B cell (primary cell): ENCODE results near the gene CFAP20DC. TPM values are rescaled to one million over a fixed set of nuclear protein-coding genes. Genes with fewer than 3 reads are reported as not detected.

ENCODE experiments used
- ATAC-seq: fragments of 200-7000 bp; cut with Tn5 transposase; one replicate; pipeline ENCODE4 v1.10.0; 2021; ENCODE audit warnings: low read depth, mild to moderate bottlenecking, moderate number of reproducible peaks, moderate library complexity
- CTCF ChIA-PET: fragments of 350-600 bp; sonication (Branson Sonifier 250); formaldehyde crosslinking; loops from one replicate; lab custom pipeline; 2021; ENCODE audit warnings: antibody characterized with exemption, inconsistent platforms; lab: Charles Lee
- POLR2A ChIA-PET: fragments of 350-600 bp; sonication (Branson Sonifier 250); formaldehyde crosslinking; loops from one replicate; lab custom pipeline; 2021; ENCODE audit warnings: antibody characterized with exemption; lab: Charles Lee
- DNase-seq: peaks from one replicate; pipeline ENCODE4 v3.0.0; 2013
- H2AFZ ChIP-seq: 2 replicates; pipeline ENCODE4 v1.6.1; 2012; ENCODE audit warnings: mild to moderate bottlenecking, low read depth, low read length; ENCODE audit not compliant: insufficient read depth, poor library complexity, severe bottlenecking
- H3K27ac ChIP-seq, 2 donors: 1 replicate in 1 of 2; 2 replicates in 1 of 2; pipeline ENCODE4 v1.5.1; 2012 to 2013; ENCODE audit warnings: low read length in 2 of 2, mild to moderate bottlenecking in 2 of 2, moderate library complexity in 1 of 2
- H3K27me3 ChIP-seq, 4 experiments: fragments of 200-600 bp in 1 of 4; sonication (generic) in 1 of 4; replicated peaks in 1 of 4; 1 replicate in 2 of 4; 2 replicates in 2 of 4; pipeline versions ENCODE4 v1.6.1 to v1.7.0; 2013 to 2016; ENCODE audit warnings: low read length in 3 of 4, mild to moderate bottlenecking in 2 of 4, mixed read lengths in 1 of 4, moderate library complexity in 1 of 4; ENCODE audit not compliant: insufficient read depth in 4 of 4, control insufficient read depth in 3 of 4; ENCODE audit errors: control extremely low read depth in 1 of 4
- H3K36me3 ChIP-seq, 2 experiments: replicated peaks in 1 of 2; 1 replicate in 1 of 2; 2 replicates in 1 of 2; pipeline versions ENCODE4 v1.6.1 to v1.7.1; 2013; ENCODE audit warnings: low read length in 1 of 2; ENCODE audit not compliant: insufficient read depth in 2 of 2, control insufficient read depth in 1 of 2; ENCODE audit errors: control extremely low read depth in 1 of 2, extremely low read depth in 1 of 2
- H3K4me1 ChIP-seq, 2 donors: fragments of 200-600 bp in 1 of 2; sonication (generic) in 1 of 2; 1 replicate in 1 of 2; 2 replicates in 1 of 2; pipeline versions ENCODE4 v1.5.1 to v1.6.1; 2013 to 2017; ENCODE audit warnings: low read length in 2 of 2; ENCODE audit not compliant: control insufficient read depth in 2 of 2, insufficient read depth in 2 of 2
- H3K4me2 ChIP-seq: replicated peaks from 2 replicates; pipeline ENCODE3; 2012; ENCODE audit warnings: mild to moderate bottlenecking, low read depth, low read length; ENCODE audit not compliant: poor library complexity, severe bottlenecking
- H3K4me3 ChIP-seq, 5 experiments: fragments of 200-600 bp in 1 of 5; sonication (generic) in 1 of 5; 1 replicate in 3 of 5; 2 replicates in 2 of 5; pipeline versions ENCODE4 v1.5.1 to v1.7.0; 2011 to 2016; ENCODE audit warnings: low read length in 4 of 5, mild to moderate bottlenecking in 4 of 5, low read depth in 2 of 5, control low read depth in 1 of 5, moderate library complexity in 1 of 5; ENCODE audit not compliant: insufficient read depth in 1 of 5; ENCODE audit errors: control extremely low read depth in 1 of 5, extremely low read depth in 1 of 5
- H3K79me2 ChIP-seq: fragments of 200-600 bp; sonication (generic); one replicate; pipeline ENCODE4 v1.6.0; 2016; ENCODE audit warnings: low read length; ENCODE audit not compliant: control insufficient read depth, insufficient read depth
- H3K9ac ChIP-seq: fragments of 200-600 bp; sonication (generic); 2 replicates; pipeline ENCODE4 v1.6.1; 2017; ENCODE audit warnings: mild to moderate bottlenecking, low read length, moderate library complexity
- H3K9me3 ChIP-seq, 3 donors: one replicate each; pipeline versions ENCODE4 v1.6.1 to v1.7.1; 2013; ENCODE audit warnings: low read length in 2 of 3; ENCODE audit not compliant: control insufficient read depth in 2 of 3, insufficient read depth in 1 of 3; ENCODE audit errors: control extremely low read depth in 1 of 3
- H4K20me1 ChIP-seq: 2 replicates; pipeline ENCODE4 v1.6.0; 2012; ENCODE audit warnings: mild to moderate bottlenecking, low read length; ENCODE audit not compliant: insufficient read depth, control insufficient read depth, poor library complexity, severe bottlenecking
- H3K27ac Mint-ChIP-seq: one replicate; pipeline ENCODE4 v1.8.0; 2021; ENCODE audit warnings: mixed read lengths
- H3K27me3 Mint-ChIP-seq: one replicate; pipeline ENCODE4 v1.8.0; 2021; ENCODE audit warnings: mixed read lengths
- H3K4me1 Mint-ChIP-seq: one replicate; pipeline ENCODE4 v1.8.0; 2021; ENCODE audit warnings: mixed read lengths
- H3K4me3 Mint-ChIP-seq: one replicate; pipeline ENCODE4 v1.8.0; 2021; ENCODE audit warnings: mixed read lengths
- H3K9me3 Mint-ChIP-seq: one replicate; pipeline ENCODE4 v1.8.0; 2022; ENCODE audit warnings: mixed read lengths; ENCODE audit not compliant: insufficient read depth
- EZH2 ChIP-seq: IDR thresholded peaks from 2 replicates; pipeline ENCODE4 v1.6.1; 2012; ENCODE audit warnings: borderline replicate concordance, low read depth, mild to moderate bottlenecking, moderate library complexity, low read length; ENCODE audit not compliant: insufficient read depth, poor library complexity, severe bottlenecking
- WGBS: methylation state at CpG from one replicate; pipeline ENCODE4 v1.1.5; 2013; ENCODE audit warnings: missing lambda C conversion rate; ENCODE audit not compliant: insufficient coverage; 5-methylcytosine and 5-hydroxymethylcytosine counted together
- intact Hi-C: fragments of 100-400 bp; cut with micrococcal nuclease; formaldehyde crosslinking; loops from one replicate; pipeline ENCODE4 v1.10.0; 2022
- polyA plus RNA-seq: library from polyadenylated mRNA; depleted of rRNA; stranded (reverse); fragments of >200 nt; gene quantifications from 2 replicates; pipeline ENCODE4 v1.2.3, GENCODE V29; 2012
- total RNA-seq, 2 donors: library from RNA; stranded (reverse); fragments of 120-200 nt in 1 of 2; gene quantifications; 1 replicate in 1 of 2; 2 replicates in 1 of 2; pipeline versions ENCODE4 v1.2.3 to v1.2.4, GENCODE V29; 2013 to 2022
- TF ChIP-seq, protein P1 (sequence below): fragments of 200-600 bp; IDR thresholded peaks from one replicate; pipeline ENCODE4 v1.8.0; 2022; ENCODE audit warnings: antibody characterized with exemption, mild to moderate bottlenecking

Gene CFAP20DC
- total and polyA plus RNA-seq, 2 donors (not counting 1 experiment from before 2014, with no cell fraction given) = 0.27 to 1.2 TPM

DNA sequence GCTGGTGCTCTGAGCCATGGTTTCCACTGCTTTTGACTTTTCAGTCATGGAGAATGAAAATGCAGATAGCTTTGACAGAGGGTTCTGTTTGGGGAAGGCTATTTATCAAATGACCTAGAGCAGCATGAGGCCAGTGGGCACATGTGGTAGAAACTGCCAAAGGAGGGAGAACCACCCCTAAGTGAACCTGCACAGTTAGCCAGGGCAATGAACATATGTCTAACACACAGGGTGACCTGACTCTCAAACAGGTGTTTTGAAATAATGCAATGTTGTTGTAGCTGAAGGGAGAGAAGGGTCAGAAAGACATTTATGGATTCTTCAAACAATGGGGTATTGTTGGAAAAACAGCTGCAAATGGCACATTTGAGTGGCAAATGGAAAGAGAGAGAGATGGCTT is 208.9 kb downstream of the CFAP20DC start:
- no peaks in the 10 kb centered on the region for H3K4me1 Mint-ChIP-seq
- TF ChIP-seq EZH2 = no peak
- TF ChIP-seq, protein P1, sequence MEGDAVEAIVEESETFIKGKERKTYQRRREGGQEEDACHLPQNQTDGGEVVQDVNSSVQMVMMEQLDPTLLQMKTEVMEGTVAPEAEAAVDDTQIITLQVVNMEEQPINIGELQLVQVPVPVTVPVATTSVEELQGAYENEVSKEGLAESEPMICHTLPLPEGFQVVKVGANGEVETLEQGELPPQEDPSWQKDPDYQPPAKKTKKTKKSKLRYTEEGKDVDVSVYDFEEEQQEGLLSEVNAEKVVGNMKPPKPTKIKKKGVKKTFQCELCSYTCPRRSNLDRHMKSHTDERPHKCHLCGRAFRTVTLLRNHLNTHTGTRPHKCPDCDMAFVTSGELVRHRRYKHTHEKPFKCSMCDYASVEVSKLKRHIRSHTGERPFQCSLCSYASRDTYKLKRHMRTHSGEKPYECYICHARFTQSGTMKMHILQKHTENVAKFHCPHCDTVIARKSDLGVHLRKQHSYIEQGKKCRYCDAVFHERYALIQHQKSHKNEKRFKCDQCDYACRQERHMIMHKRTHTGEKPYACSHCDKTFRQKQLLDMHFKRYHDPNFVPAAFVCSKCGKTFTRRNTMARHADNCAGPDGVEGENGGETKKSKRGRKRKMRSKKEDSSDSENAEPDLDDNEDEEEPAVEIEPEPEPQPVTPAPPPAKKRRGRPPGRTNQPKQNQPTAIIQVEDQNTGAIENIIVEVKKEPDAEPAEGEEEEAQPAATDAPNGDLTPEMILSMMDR = no peak
- H3K9ac ChIP-seq = no peak overlapping the region
- no peaks in the 10 kb centered on the region for H3K27me3 Mint-ChIP-seq
- no peak overlapping the region for H3K27ac ChIP-seq
- no peaks in the 10 kb centered on the region for H4K20me1 ChIP-seq
- DNase-seq (no peak), ATAC-seq (no peak)
- H3K9me3 ChIP-seq = no peaks in the 10 kb centered on the region
- no peak overlapping the region for H2AFZ ChIP-seq
- no peak overlapping the region for H3K4me3 ChIP-seq
- H3K4me3 Mint-ChIP-seq = no peak overlapping the region
- ChIA-PET POLR2A (no interaction called here), CTCF (interaction anchor here (0.6 kb wide), 1 partner anchor 30 kb away, joined by 3 read pairs; no protein-coding TSS in a partner anchor)
- no peaks in the 10 kb centered on the region for H3K9me3 Mint-ChIP-seq
- no peak overlapping the region for H3K27ac Mint-ChIP-seq
- no peaks in the 10 kb centered on the region for H3K4me1 ChIP-seq
- no peaks in the 10 kb centered on the region for H3K79me2 ChIP-seq
- H3K4me2 ChIP-seq = no peak overlapping the region
- H3K27me3 ChIP-seq = no peaks in the 10 kb centered on the region
- H3K36me3 ChIP-seq = no peaks in the 10 kb centered on the region
- intact Hi-C loops = no loop called here

DNA sequence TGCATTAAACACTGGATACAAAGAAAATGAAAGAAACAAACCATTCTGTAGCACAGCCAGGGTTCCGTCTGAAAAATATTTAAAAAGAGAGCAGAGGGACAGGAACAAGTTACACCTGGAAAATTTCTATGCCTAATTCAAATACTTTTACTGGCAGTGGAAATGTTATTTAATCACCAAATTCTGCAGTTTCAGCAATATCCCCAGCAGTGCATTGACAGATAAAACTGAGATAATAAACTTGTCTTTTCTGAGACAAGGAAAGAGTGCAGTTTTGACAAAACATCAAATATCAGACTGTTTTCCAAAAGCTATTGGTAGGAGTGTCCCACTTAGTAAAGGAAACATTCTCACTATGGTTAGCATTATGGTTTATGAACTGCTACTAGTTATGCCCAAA is 209.9 kb downstream of the CFAP20DC start:
- Histone ChIP-seq H3K4me1 (no peaks in the 10 kb centered on the region), H2AFZ (no peak overlapping the region), H3K9ac (no peak overlapping the region), H3K36me3 (no peaks in the 10 kb centered on the region), H3K79me2 (no peaks in the 10 kb centered on the region), H3K4me2 (no peak overlapping the region), H3K27me3 (no peaks in the 10 kb centered on the region), H3K9me3 (no peaks in the 10 kb centered on the region), H3K27ac (no peak overlapping the region), H4K20me1 (no peaks in the 10 kb centered on the region), H3K4me3 (no peak overlapping the region)
- TF ChIP-seq, protein P1 = no peak
- no peak for TF ChIP-seq EZH2
- DNase-seq (no peak), ATAC-seq (no peak)
- no peak overlapping the region for H3K4me3 Mint-ChIP-seq
- no peaks in the 10 kb centered on the region for H3K9me3 Mint-ChIP-seq
- POLR2A ChIA-PET = no interaction called here
- H3K27me3 Mint-ChIP-seq = no peaks in the 10 kb centered on the region
- CTCF ChIA-PET = no interaction called here
- intact Hi-C loops = no loop called here
- no peaks in the 10 kb centered on the region for H3K4me1 Mint-ChIP-seq
- no peak overlapping the region for H3K27ac Mint-ChIP-seq
- 100% methylated on average over 1 of the region's 1 CpG for WGBS
